Endothelial cell of umbilical vein (primary cell): ENCODE data around the gene CTRB2. TPM values are rescaled to one million over a fixed set of nuclear protein-coding genes. Genes with fewer than 3 reads are reported as not detected.

Experiments used
- BruUV-seq: library from RNA; stranded (reverse); fragments of 400-500 nt; replicated peaks from 2 replicates; lab custom pipeline; 2021; lab: Mats Ljungman, UMichigan
- CTCF ChIA-PET: fragments of 300-600, 350-600 bp; sonication (Branson Sonifier 250); formaldehyde crosslinking; loops from one replicate; lab custom pipeline; 2021; ENCODE audit warnings: antibody characterized with exemption, inconsistent platforms; lab: Charles Lee
- POLR2A ChIA-PET: fragments of 300-600, 350-600 bp; sonication (Branson Sonifier 250); formaldehyde crosslinking; loops from one replicate; lab custom pipeline; 2021; ENCODE audit warnings: antibody characterized with exemption, inconsistent platforms; lab: Charles Lee
- DNase-seq: peaks from one replicate; pipeline ENCODE4 v3.0.0-alpha.2; 2011; ENCODE audit warnings: low read depth, low spot score
- FAIRE-seq: peaks from 2 replicates; lab custom pipeline; 2011; peaks lifted over from hg19 to GRCh38; lab: Jason Lieb, UNC
- H2AFZ ChIP-seq: 2 replicates; pipeline ENCODE4 v1.6.0; 2012; ENCODE audit warnings: low read depth, low read length, control low read depth, inconsistent platforms
- H3K27ac ChIP-seq: 2 replicates; pipeline ENCODE4 v1.5.1; 2011; ENCODE audit warnings: low read depth, mild to moderate bottlenecking, control low read depth, low read length, moderate library complexity; ENCODE audit not compliant: insufficient read depth
- H3K27me3 ChIP-seq, 2 experiments: 2 replicates each; pipeline versions ENCODE4 v1.6.0 to v1.6.1; 2011; ENCODE audit warnings: low read length in 2 of 2, mixed read lengths in 1 of 2; ENCODE audit not compliant: control insufficient read depth in 2 of 2, insufficient read depth in 2 of 2
- H3K36me3 ChIP-seq, 2 experiments: 2 replicates in 1 of 2; 3 replicates in 1 of 2; pipeline ENCODE4 v1.5.1; 2011; ENCODE audit warnings: low read length in 2 of 2, mild to moderate bottlenecking in 1 of 2, moderate library complexity in 1 of 2; ENCODE audit not compliant: control insufficient read depth in 2 of 2, insufficient read depth in 2 of 2; ENCODE audit errors: extremely low read depth in 1 of 2
- H3K4me1 ChIP-seq: 3 replicates; pipeline ENCODE4 v1.5.1; 2011; ENCODE audit warnings: mild to moderate bottlenecking, low read length; ENCODE audit not compliant: control insufficient read depth, insufficient read depth; ENCODE audit errors: extremely low read depth
- H3K4me2 ChIP-seq: 2 replicates; pipeline ENCODE4 v1.6.1; 2011; ENCODE audit warnings: low read length, control low read depth, mixed read lengths; ENCODE audit not compliant: insufficient read depth
- H3K4me3 ChIP-seq, 3 experiments: fragments of 200-600 bp in 1 of 3; sonication (generic), shearing (Covaris generic) in 1 of 3; replicated peaks in 1 of 3; 2 replicates each; pipeline ENCODE4 v1.5.1; 2011 to 2016; ENCODE audit warnings: control low read depth in 3 of 3, low read length in 3 of 3, mild to moderate bottlenecking in 2 of 3, inconsistent platforms in 1 of 3, low read depth in 1 of 3, moderate library complexity in 1 of 3; ENCODE audit not compliant: insufficient read depth in 1 of 3
- H3K79me2 ChIP-seq: 2 replicates; pipeline ENCODE4 v1.6.0; 2012; ENCODE audit warnings: low read length, inconsistent platforms; ENCODE audit not compliant: control insufficient read depth, insufficient read depth
- H3K9ac ChIP-seq: replicated peaks from 2 replicates; pipeline ENCODE3; 2011; ENCODE audit warnings: low read length, control low read depth; ENCODE audit not compliant: insufficient read depth; ENCODE audit errors: extremely low read depth
- H3K9me1 ChIP-seq: replicated peaks from 3 replicates; pipeline ENCODE4 v1.6.0; 2011; ENCODE audit warnings: mild to moderate bottlenecking, low read length; ENCODE audit not compliant: control insufficient read depth, insufficient read depth; ENCODE audit errors: extremely low read depth
- H3K9me3 ChIP-seq: replicated peaks from 2 replicates; pipeline ENCODE4 v1.5.1; 2012; ENCODE audit warnings: low read length, inconsistent platforms; ENCODE audit not compliant: control insufficient read depth, insufficient read depth
- H4K20me1 ChIP-seq: replicated peaks from 2 replicates; pipeline ENCODE3; 2011; ENCODE audit warnings: mild to moderate bottlenecking, low read length; ENCODE audit not compliant: control insufficient read depth, insufficient read depth; ENCODE audit errors: extremely low read depth
- CTCF ChIP-seq, 2 donors: IDR thresholded peaks; 1 replicate in 1 of 2; 2 replicates in 1 of 2; pipeline ENCODE4 v1.5.1; 2011; ENCODE audit warnings: low read length in 2 of 2, mild to moderate bottlenecking in 2 of 2, moderate library complexity in 2 of 2, control low read depth in 1 of 2, inconsistent platforms in 1 of 2, low read depth in 1 of 2; ENCODE audit not compliant: insufficient read depth in 1 of 2; ENCODE audit errors: extremely low read depth in 1 of 2
- EZH2 ChIP-seq: IDR thresholded peaks from 2 replicates; pipeline ENCODE4 v1.6.1; 2012; ENCODE audit warnings: borderline replicate concordance, low read depth, mild to moderate bottlenecking, moderate library complexity, low read length, inconsistent platforms; ENCODE audit not compliant: severe bottlenecking
- FOS ChIP-seq: IDR thresholded peaks from 2 replicates; pipeline ENCODE4 v1.6.1; 2011; ENCODE audit warnings: mild to moderate bottlenecking, low read length, moderate library complexity, borderline replicate concordance; ENCODE audit not compliant: insufficient read depth
- JUN ChIP-seq: IDR thresholded peaks from 2 replicates; pipeline ENCODE4 v1.6.1; 2011; ENCODE audit warnings: borderline replicate concordance, low read depth; ENCODE audit not compliant: insufficient read length, insufficient read depth
- POLR2A ChIP-seq: IDR thresholded peaks from 2 replicates; pipeline ENCODE4 v1.6.1; 2012; ENCODE audit warnings: low read depth, mild to moderate bottlenecking, control low read depth, low read length
- POLR2AphosphoS5 ChIP-seq: IDR thresholded peaks from 2 replicates; pipeline ENCODE4 v1.6.1; 2012; ENCODE audit warnings: low read depth, mild to moderate bottlenecking, control low read depth, low read length, moderate library complexity; ENCODE audit not compliant: insufficient read depth
- dilution Hi-C: fragments of 300-500 bp; cut with MboI; formaldehyde crosslinking; loops from one replicate; pipeline ENCODE4 v1.15.0; 2019; ENCODE audit warnings: low sequenced_read_pairs; ENCODE audit not compliant: extremely low pct_ligation_motif_present
- intact Hi-C: fragments of 100-400 bp; cut with micrococcal nuclease; formaldehyde crosslinking; loops from one replicate; pipeline ENCODE4 v1.10.0; 2022
- polyA plus RNA-seq, 4 experiments: library from polyadenylated mRNA; depleted of rRNA in 3 of 4; stranded (reverse) in 3 of 4; unstranded in 1 of 4; fragments of >200 nt; gene quantifications; 2 replicates each; pipeline versions ENCODE4 v1.2.1 to v1.2.3, GENCODE V29; 2011 to 2012; ENCODE audit warnings: missing spikeins in 1 of 4
- total RNA-seq: library from RNA; stranded (reverse); gene quantifications from 2 replicates; pipeline ENCODE4 v1.2.3, GENCODE V29; 2021
- TF ChIP-seq, protein P1 (sequence below): IDR thresholded peaks from 2 replicates; pipeline ENCODE4 v1.6.1; 2011; ENCODE audit not compliant: insufficient read depth, insufficient read length

Gene CTRB2
- total and polyA plus RNA-seq, 2 donors (not counting 3 experiments of a cell fraction or from before 2014, with no cell fraction given): not detected

GRCh38 chr16:75237398-75238131 lies 30.6 kb upstream of the CTRB2 start:
- Histone ChIP-seq H3K27me3 (no peaks in the 10 kb centered on the region), H3K27ac (no peak overlapping the region), H3K9me3 (no peaks in the 10 kb centered on the region), H3K9ac (no peak overlapping the region), H3K9me1 (no peaks in the 10 kb centered on the region), H3K36me3 (peaks cover 37 to 81% of the 10 kb centered on the region in 2 experiments), H3K4me1 (peaks cover 9% of the 10 kb centered on the region), H4K20me1 (no peaks in the 10 kb centered on the region), H2AFZ (no peak overlapping the region), H3K4me2 (no peak overlapping the region), H3K4me3 (no peak overlapping the region), H3K79me2 (peaks cover 91% of the 10 kb centered on the region)
- no TSS peak for BruUV-seq
- ChIA-PET POLR2A (no interaction called here), CTCF (interaction anchor here (1.3 to 6.5 kb wide), 3 partner anchors 145 to 165 kb away, joined by 3 to 120 read pairs (median 9); no protein-coding TSS in a partner anchor)
- TF ChIP-seq CTCF (IDR thresholded peaks at IDR 0.05; ENCODE audit: extremely low read depth in 1 of 2, insufficient read depth in 1 of 2, low read depth in 1 of 2, low read length in 2 of 2) (no peak), POLR2A (no peak), EZH2 (no peak), POLR2AphosphoS5 (peak; percentile 42), FOS (no peak), JUN (no peak)
- TF ChIP-seq, protein P1, sequence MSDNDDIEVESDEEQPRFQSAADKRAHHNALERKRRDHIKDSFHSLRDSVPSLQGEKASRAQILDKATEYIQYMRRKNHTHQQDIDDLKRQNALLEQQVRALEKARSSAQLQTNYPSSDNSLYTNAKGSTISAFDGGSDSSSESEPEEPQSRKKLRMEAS: no peak
- FAIRE-seq (no peak), DNase-seq (no peak)
- intact Hi-C loops: no loop called here
- dilution Hi-C loops: no loop called here
